ENCODE results near the gene TMEM179B. TPM values are rescaled to one million over a fixed set of nuclear protein-coding genes. Genes with fewer than 3 reads are reported as not detected.

The TMEM179B gene
- polyA plus RNA-seq, 1 experiment = 97.1 TPM

GRCh38 chr11:62835336-62835735, 48.1 kb downstream of the TMEM179B start:
- peaks cover 14% of the 10 kb centered on the region for H3K36me3 ChIP-seq (ENCODE audit: control insufficient read depth, insufficient read depth, low read length)
- H3K27me3 ChIP-seq (ENCODE audit: control insufficient read depth, insufficient read depth, low read length) = no peaks in the 10 kb centered on the region
- ChIA-PET POLR2A (no interaction called here), CTCF (interaction anchor here (2.0 kb wide), 1 partner anchor 48 kb away, joined by 7 read pairs; the partner anchor contains the start of gene TMEM179B)
- no peak for DNase-seq (ENCODE audit: low read depth)
- no peak overlapping the region for H3K4me3 ChIP-seq (ENCODE audit: low read depth, low read length)
- no peak for TF ChIP-seq CTCF (IDR thresholded peaks at IDR 0.05; ENCODE audit: insufficient read depth, low read depth, low read length)

- no peak for TF ChIP-seq CTCF (IDR thresholded peaks at IDR 0.05; ENCODE audit: insufficient read depth, low read depth, low read length)
- H3K4me3 ChIP-seq (ENCODE audit: low read depth, low read length) = peak within 1 kb of the TSS; percentile 84
- POLR2A ChIA-PET = interaction anchor here (0.6 kb wide), 4 partner anchors 40 to 1407 kb away, joined by 3 to 13 read pairs (median 6); no protein-coding TSS in a partner anchor
- H3K36me3 ChIP-seq (ENCODE audit: control insufficient read depth, insufficient read depth, low read length) = peaks cover 12% of the 10 kb centered on the region
- DNase-seq (ENCODE audit: low read depth) = peak; percentile 59
- H3K27me3 ChIP-seq (ENCODE audit: control insufficient read depth, insufficient read depth, low read length) = no peaks in the 10 kb centered on the region
- CTCF ChIA-PET = interaction anchor here (0.6 to 1.4 kb wide), 4 partner anchors 17 to 68 kb away, joined by 3 to 6 read pairs (median 4); partner anchors contain the start of gene TAF6L
Observed at GRCh38 chr11:62839050-62839945, 52.1 kb downstream of the TMEM179B start, which contains the start of gene WDR74. Gene WDR74 (minus strand): TSS chr11:62839590. CDS start chr11:62839570, 20 bp downstream.

Small RNA genes within 50 kb of the gene (small RNA-seq; reads per million reads assigned to genes)
- gene MIR6514 (ENCODE audit: insufficient read length, low read depth, low replicate concordance) = 4.2 reads per million, percentile 56 among the genes with 10 or more reads in this experiment
- gene RNU6-118P (ENCODE audit: insufficient read length, low read depth, low replicate concordance) = not detected

Other genes with a start within 250 kb of the TMEM179B start
- 145 and 185 TPM in 2 replicates for gene AHNAK, start 240.6 kb upstream of the TMEM179B start, polyA plus RNA-seq (2011; rRNA removed)
- 2,358 and 2,459 TPM in 2 replicates for gene EEF1G, start 213.5 kb upstream of the TMEM179B start, polyA plus RNA-seq (2011; rRNA removed)
- gene TUT1, start 195.9 kb upstream of the TMEM179B start, polyA plus RNA-seq (2011; rRNA removed) = 6.4 and 9.9 TPM in 2 replicates
- gene MTA2, start 185.5 kb upstream of the TMEM179B start, polyA plus RNA-seq (2011; rRNA removed) = 16.4 and 17.8 TPM in 2 replicates
- gene EML3, start 174.6 kb upstream of the TMEM179B start, polyA plus RNA-seq (2011; rRNA removed) = 18.9 and 26.5 TPM in 2 replicates
- gene ROM1, start 174.1 kb upstream of the TMEM179B start, polyA plus RNA-seq (2011; rRNA removed) = 2.1 and 2.2 TPM in 2 replicates
- 24.5 and 42.4 TPM in 2 replicates for gene B3GAT3, start 165.4 kb upstream of the TMEM179B start, polyA plus RNA-seq (2011; rRNA removed)
- 388 and 463 TPM in 2 replicates for gene GANAB, start 140.8 kb upstream of the TMEM179B start, polyA plus RNA-seq (2011; rRNA removed)
- gene INTS5, start 134.1 kb upstream of the TMEM179B start, polyA plus RNA-seq (2011; rRNA removed) = 6.7 and 17.3 TPM in 2 replicates
- gene C11orf98, start 122.2 kb upstream of the TMEM179B start, polyA plus RNA-seq (2011; rRNA removed) = 43.0 and 45.2 TPM in 2 replicates
- 5.1 and 6.6 TPM in 2 replicates for gene CSKMT, start 122.1 kb upstream of the TMEM179B start, polyA plus RNA-seq (2011; rRNA removed)
- gene UQCC3, start 115.7 kb upstream of the TMEM179B start, polyA plus RNA-seq (2011; rRNA removed) = 6.9 TPM in 2 replicates
- 4.0 and 4.1 TPM in 2 replicates for gene LBHD1, start 115.1 kb upstream of the TMEM179B start, polyA plus RNA-seq (2011; rRNA removed)
- gene UBXN1, start 108.3 kb upstream of the TMEM179B start, polyA plus RNA-seq (2011; rRNA removed) = 83.7 and 86.0 TPM in 2 replicates
- gene LRRN4CL, start 97.9 kb upstream of the TMEM179B start, polyA plus RNA-seq (2011; rRNA removed) = 2.6 and 2.9 TPM in 2 replicates
- 70.8 and 94.1 TPM in 2 replicates for gene BSCL2, start 80.0 kb upstream of the TMEM179B start, polyA plus RNA-seq (2011; rRNA removed)
- not detected in 2 replicates for gene GNG3, start 79.7 kb upstream of the TMEM179B start, polyA plus RNA-seq (2011; rRNA removed)
- gene HNRNPUL2, start 59.9 kb upstream of the TMEM179B start, polyA plus RNA-seq (2011; rRNA removed) = 10.0 and 17.3 TPM in 2 replicates
- gene TTC9C, start 58.9 kb upstream of the TMEM179B start, polyA plus RNA-seq (2011; rRNA removed) = 31.7 and 32.6 TPM in 2 replicates
- gene ZBTB3, start 33.2 kb upstream of the TMEM179B start, polyA plus RNA-seq (2011; rRNA removed) = 3.5 and 3.8 TPM in 2 replicates
- gene POLR2G, start 25.8 kb upstream of the TMEM179B start, polyA plus RNA-seq (2011; rRNA removed) = 151 and 208 TPM in 2 replicates
- 9.1 and 17.0 TPM in 2 replicates for gene TAF6L, start 16.0 kb upstream of the TMEM179B start, polyA plus RNA-seq (2011; rRNA removed)
- 13.6 and 15.7 TPM in 2 replicates for gene TMEM223, start 4.6 kb downstream of the TMEM179B start, polyA plus RNA-seq (2011; rRNA removed)
- gene NXF1, start 18.0 kb downstream of the TMEM179B start, polyA plus RNA-seq (2011; rRNA removed) = 37.8 and 51.0 TPM in 2 replicates
- gene STX5, start 44.6 kb downstream of the TMEM179B start, polyA plus RNA-seq (2011; rRNA removed) = 61.5 and 76.6 TPM in 2 replicates
- not detected in 2 replicates for gene TEX54, start 45.4 kb downstream of the TMEM179B start, polyA plus RNA-seq (2011; rRNA removed)
- 24.4 and 37.9 TPM in 2 replicates for gene WDR74, start 52.2 kb downstream of the TMEM179B start, polyA plus RNA-seq (2011; rRNA removed)
- 394 and 535 TPM in 2 replicates for gene SLC3A2, start 93.5 kb downstream of the TMEM179B start, polyA plus RNA-seq (2011; rRNA removed)
- gene CHRM1, start 134.0 kb downstream of the TMEM179B start, polyA plus RNA-seq (2011; rRNA removed) = not detected in 2 replicates
- gene SLC22A6, start 197.6 kb downstream of the TMEM179B start, polyA plus RNA-seq (2011; rRNA removed) = not detected in 2 replicates
- not detected in 2 replicates for gene SLC22A8, start 228.4 kb downstream of the TMEM179B start, polyA plus RNA-seq (2011; rRNA removed)

Data from BJ (cell line).